Measurements from ENCODE around the gene XPC. TPM values are rescaled to one million over a fixed set of nuclear protein-coding genes. Genes with fewer than 3 reads are reported as not detected.
A peak's percentile ranks its signal among the peaks of the same experiment; 100 is the strongest.

Gene XPC
- total and polyA plus RNA-seq, 2 experiments from 2014 or later, result 27.3 to 29.5 TPM

- H3K4me3 ChIP-seq, result no peak overlapping the region
- no peaks in the 10 kb centered on the region for H4K20me1 ChIP-seq (ENCODE audit: insufficient read depth, poor library complexity, severe bottlenecking)
- H3K27ac ChIP-seq, result peak overlapping the region; percentile 95
- H3K9me3 ChIP-seq (ENCODE audit: low read depth), result no peaks in the 10 kb centered on the region
- TF ChIP-seq, protein P1, sequence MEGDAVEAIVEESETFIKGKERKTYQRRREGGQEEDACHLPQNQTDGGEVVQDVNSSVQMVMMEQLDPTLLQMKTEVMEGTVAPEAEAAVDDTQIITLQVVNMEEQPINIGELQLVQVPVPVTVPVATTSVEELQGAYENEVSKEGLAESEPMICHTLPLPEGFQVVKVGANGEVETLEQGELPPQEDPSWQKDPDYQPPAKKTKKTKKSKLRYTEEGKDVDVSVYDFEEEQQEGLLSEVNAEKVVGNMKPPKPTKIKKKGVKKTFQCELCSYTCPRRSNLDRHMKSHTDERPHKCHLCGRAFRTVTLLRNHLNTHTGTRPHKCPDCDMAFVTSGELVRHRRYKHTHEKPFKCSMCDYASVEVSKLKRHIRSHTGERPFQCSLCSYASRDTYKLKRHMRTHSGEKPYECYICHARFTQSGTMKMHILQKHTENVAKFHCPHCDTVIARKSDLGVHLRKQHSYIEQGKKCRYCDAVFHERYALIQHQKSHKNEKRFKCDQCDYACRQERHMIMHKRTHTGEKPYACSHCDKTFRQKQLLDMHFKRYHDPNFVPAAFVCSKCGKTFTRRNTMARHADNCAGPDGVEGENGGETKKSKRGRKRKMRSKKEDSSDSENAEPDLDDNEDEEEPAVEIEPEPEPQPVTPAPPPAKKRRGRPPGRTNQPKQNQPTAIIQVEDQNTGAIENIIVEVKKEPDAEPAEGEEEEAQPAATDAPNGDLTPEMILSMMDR (IDR thresholded peaks at IDR 0.05; ENCODE audit: poor library complexity), result no peak
- TF ChIP-seq EZH2 (IDR thresholded peaks at IDR 0.05; ENCODE audit: borderline replicate concordance) (no peak), EZH2phosphoT487 (IDR thresholded peaks at IDR 0.05; ENCODE audit: low read depth, severe bottlenecking, unreplicated experiment) (no peak)
- no peaks in the 10 kb centered on the region for H3K9me2 ChIP-seq (replicated peaks; ENCODE audit: insufficient read depth)
- no peaks in the 10 kb centered on the region for H3K27me3 ChIP-seq
- H3K36me3 ChIP-seq (replicated peaks; ENCODE audit: insufficient read depth, low read depth), result no peaks in the 10 kb centered on the region
- no peaks in the 10 kb centered on the region for H3K79me2 ChIP-seq
- peaks cover 22% of the 10 kb centered on the region for H3K4me1 ChIP-seq (ENCODE audit: insufficient read depth)
- DNase-seq (ENCODE audit: low spot score), result no peak
- 83% methylated on average over 8 of the region's 8 CpGs for WGBS (ENCODE audit: low lambda C conversion rate, missing lambda C conversion rate)
- H3K4me2 ChIP-seq, result no peak overlapping the region
- no peak overlapping the region for H2AFZ ChIP-seq
Measured at GRCh38 chr3:14142567-14143270, 35.7 kb downstream of the XPC start.

- no peaks in the 10 kb centered on the region for H3K9me3 ChIP-seq (ENCODE audit: low read depth)
- no peak overlapping the region for H2AFZ ChIP-seq
- H3K27ac ChIP-seq, result peak overlapping the region; percentile 95
- H4K20me1 ChIP-seq (ENCODE audit: insufficient read depth, poor library complexity, severe bottlenecking), result no peaks in the 10 kb centered on the region
- DNase-seq (ENCODE audit: low spot score), result no peak
- no peaks in the 10 kb centered on the region for H3K36me3 ChIP-seq (replicated peaks; ENCODE audit: insufficient read depth, low read depth)
- no peak overlapping the region for H3K4me2 ChIP-seq
- 89% methylated on average over 19 of the region's 19 CpGs for WGBS (ENCODE audit: low lambda C conversion rate, missing lambda C conversion rate)
- no peak overlapping the region for H3K4me3 ChIP-seq
- no peak for TF ChIP-seq EZH2phosphoT487 (IDR thresholded peaks at IDR 0.05; ENCODE audit: low read depth, severe bottlenecking, unreplicated experiment)
- TF ChIP-seq EZH2 (IDR thresholded peaks at IDR 0.05; ENCODE audit: borderline replicate concordance), result no peak
- TF ChIP-seq, protein P1 (IDR thresholded peaks at IDR 0.05; ENCODE audit: poor library complexity), result no peak
- H3K79me2 ChIP-seq, result no peaks in the 10 kb centered on the region
- peaks cover 22% of the 10 kb centered on the region for H3K4me1 ChIP-seq (ENCODE audit: insufficient read depth)
- H3K9me2 ChIP-seq (replicated peaks; ENCODE audit: insufficient read depth), result no peaks in the 10 kb centered on the region
- no peaks in the 10 kb centered on the region for H3K27me3 ChIP-seq
Measured at GRCh38 chr3:14141602-14142341, 36.6 kb downstream of the XPC start.

GRCh38 chr3:14141144-14141543, 37.3 kb downstream of the XPC start:
- WGBS (ENCODE audit: low lambda C conversion rate, missing lambda C conversion rate), result 91% methylated on average over 2 of the region's 2 CpGs
- Histone ChIP-seq H3K4me2 (no peak overlapping the region), H3K27me3 (no peaks in the 10 kb centered on the region), H3K4me1 (ENCODE audit: insufficient read depth) (peaks cover 22% of the 10 kb centered on the region), H3K79me2 (no peaks in the 10 kb centered on the region), H3K9me3 (ENCODE audit: low read depth) (no peaks in the 10 kb centered on the region), H2AFZ (no peak overlapping the region), H3K27ac (no peak overlapping the region), H4K20me1 (ENCODE audit: insufficient read depth, poor library complexity, severe bottlenecking) (no peaks in the 10 kb centered on the region), H3K9me2 (replicated peaks; ENCODE audit: insufficient read depth) (no peaks in the 10 kb centered on the region), H3K36me3 (replicated peaks; ENCODE audit: insufficient read depth, low read depth) (no peaks in the 10 kb centered on the region), H3K4me3 (no peak overlapping the region)
- no peak for DNase-seq (ENCODE audit: low spot score)
- TF ChIP-seq EZH2phosphoT487 (IDR thresholded peaks at IDR 0.05; ENCODE audit: low read depth, severe bottlenecking, unreplicated experiment) (no peak), EZH2 (IDR thresholded peaks at IDR 0.05; ENCODE audit: borderline replicate concordance) (no peak)
- TF ChIP-seq, protein P1 (IDR thresholded peaks at IDR 0.05; ENCODE audit: poor library complexity), result no peak

All from hepatocyte (in vitro differentiated cells).